GM21619 (cell line): ENCODE results near the gene LRP5.
A peak's percentile ranks its signal among the peaks of the same experiment; 100 is the strongest.

Source experiments
- ATAC-seq: cut with Tn5 transposase; IDR thresholded peaks from one replicate; pipeline ENCODE4 v1.9.1; 2021; ENCODE audit not compliant: unreplicated experiment

LRP5 gene

DNA sequence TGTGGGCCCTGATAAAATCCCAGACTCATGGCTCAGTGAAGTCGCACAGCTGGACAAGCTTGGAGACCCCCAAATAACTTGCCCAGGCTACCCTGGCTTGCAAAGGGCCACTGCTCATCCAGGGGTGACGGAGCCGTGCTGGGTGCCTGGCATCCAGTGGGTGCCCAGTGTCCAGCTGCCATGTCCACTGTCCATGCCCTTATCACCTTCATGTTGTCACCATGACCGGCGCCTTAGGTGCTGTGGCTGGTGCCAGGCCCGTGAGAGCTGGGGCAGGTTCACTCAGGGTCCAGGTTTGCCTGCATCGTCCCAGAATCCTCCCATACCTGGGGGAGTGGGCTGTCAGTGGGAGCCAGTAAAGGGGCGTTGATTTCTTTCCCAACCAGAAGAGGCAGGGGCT is 57.4 kb downstream of the LRP5 start:
- ATAC-seq = no peak

DNA sequence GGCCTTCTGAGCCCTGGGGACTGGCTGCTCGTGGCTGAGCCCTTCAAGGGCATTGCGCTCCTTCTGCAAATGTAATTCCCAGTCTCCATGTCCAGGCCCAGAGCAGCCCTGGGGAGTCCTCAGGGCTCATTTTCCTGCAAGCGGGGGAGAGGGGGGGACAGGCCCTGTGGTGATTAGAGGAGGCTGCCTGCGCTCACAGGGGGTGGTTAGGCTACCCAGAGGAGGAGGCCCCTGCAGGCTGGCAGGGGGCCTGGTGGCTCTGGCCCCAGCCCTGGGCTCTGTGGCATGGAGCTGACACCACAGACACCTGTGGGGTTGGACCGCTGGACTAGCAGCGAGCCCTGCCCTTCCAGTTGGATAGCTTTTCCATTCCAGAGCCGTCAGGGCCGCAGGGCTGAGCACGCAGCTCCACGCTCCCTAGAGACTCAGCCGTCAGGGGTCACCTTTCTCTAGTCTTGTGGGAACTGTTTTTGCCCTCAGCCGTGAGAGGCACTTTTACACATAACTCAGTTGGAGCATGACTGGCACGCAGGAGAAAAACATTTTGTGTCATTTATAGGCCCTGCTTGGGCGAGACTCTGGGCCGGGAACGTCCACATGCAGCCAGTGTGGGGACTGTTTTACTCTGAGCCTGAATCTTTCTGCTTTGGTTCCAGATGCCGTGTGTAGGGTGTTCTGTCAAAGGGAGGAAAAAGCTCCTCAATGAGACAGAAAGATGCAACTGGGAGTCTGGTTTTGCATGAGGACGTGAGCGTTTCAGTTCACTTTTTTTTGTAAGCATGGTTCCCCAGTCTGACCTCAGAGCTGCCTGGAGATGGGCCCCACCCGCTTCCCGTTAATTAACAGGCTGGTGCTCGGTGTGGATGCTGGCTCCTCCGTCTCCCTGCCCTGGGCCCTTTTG is 58.1 kb downstream of the LRP5 start:
- peak; percentile 73 for ATAC-seq

DNA sequence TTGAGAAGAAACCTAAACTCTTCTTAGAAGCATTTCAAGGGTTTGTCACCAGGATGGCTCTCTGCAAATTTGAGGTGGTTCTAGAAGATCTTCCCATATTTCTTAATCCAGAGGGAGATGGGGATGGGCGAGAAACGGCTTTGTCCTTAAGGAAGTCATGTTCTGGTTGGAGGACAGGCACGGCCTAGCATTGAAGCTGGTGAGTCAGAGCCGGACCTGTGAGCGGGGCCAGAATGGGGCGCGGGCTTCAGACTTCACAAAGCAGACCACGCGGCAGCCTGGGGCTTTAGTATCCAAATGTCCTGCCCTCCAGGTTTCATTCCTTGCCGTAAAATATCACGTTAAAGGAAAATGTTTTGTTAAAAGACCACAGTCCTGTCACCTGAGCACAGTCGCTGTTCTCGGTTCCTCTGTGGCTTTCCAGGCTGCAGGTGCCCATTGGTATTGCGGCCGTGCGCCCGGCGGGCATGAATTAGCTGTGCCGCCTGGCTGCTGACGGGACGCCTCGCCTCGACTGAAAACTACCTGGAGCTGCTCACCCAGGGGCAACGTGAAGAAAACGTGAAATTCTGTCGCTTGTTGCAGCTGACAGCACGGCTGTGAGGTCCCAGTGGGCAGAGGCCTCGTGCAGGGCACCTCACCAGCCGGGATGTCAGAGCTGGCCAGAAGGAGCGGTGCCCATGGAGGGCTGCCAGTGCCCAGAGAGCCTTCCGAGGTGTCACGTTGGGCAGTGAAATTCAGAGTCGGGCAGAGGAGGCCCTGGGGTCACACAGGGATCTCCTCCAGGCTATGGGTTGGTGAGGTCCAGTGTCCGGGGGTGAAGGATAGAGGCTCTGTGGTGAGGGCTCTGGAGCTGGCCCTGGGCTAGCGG is 59.0 kb downstream of the LRP5 start:
- no peak for ATAC-seq

DNA sequence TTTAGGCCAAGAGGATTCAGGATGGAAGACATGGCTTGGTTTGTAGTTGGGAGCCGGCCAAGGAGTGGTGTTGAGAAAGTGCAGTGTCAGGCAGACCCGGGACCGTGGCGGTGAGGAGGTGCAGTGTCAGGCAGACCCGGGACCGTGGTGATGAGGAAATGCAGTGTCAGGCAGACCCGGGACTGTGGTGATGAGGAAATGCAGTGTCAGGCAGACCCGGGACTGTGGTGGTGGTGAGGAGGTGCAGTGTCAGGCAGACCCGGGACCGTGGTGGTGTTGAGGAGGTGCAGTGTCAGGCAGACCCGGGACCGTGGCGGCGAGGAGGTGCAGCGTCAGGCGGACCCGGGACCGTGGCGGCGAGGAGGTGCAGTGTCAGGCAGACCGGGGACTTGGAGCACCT is 59.7 kb downstream of the LRP5 start:
- ATAC-seq = no peak

DNA sequence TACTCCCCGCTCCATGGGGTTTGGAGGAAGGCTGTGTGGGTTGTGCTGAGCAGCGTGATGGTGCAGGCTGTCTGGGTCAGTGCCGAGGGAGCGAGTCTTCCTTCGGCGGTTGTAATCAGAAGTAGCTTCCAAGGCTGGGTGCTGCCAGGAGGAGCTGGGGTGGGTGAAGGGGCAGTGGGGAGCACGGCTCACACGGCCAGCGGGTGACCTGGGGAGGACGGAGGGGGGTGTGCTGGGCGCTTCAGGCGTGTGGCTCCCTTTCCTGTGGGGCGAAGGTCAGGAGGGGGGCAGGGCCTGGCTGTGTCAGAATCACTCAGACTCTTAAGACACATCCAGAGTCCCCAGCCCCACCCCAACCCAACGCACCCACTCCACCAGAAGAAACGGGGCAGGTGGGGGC is 60.2 kb downstream of the LRP5 start:
- ATAC-seq = no peak

DNA sequence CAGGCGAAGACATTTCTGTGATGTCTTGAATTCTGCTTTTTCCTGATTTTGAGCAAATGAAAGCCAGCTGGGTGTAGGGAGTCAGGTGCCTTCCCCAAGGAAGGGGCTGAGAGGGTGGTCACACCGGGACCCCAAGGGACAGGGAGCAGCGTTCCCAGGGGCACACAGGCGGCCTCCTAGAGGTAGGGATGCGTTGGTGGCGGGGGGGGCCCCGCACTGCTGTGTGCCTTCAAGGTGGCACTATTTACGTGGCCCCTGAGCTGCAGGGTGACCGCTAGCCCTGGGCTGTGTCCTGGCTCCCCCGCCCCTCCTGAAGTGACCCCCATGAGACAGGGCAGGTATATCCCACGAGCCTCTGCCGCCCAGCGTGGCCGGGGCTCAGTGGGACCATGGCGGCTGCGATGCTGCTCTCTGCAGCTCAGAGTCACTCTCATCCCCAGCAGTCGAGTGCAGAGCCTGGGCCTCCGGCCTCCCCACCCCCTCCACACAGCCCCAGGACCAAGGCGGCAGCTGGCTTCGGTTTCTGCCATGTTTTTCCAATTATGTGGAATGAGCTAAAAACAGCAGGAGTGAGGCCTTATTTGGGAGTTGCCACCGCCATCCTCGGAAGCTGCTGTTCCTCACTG is 60.9 kb downstream of the LRP5 start:
- ATAC-seq = no peak

DNA sequence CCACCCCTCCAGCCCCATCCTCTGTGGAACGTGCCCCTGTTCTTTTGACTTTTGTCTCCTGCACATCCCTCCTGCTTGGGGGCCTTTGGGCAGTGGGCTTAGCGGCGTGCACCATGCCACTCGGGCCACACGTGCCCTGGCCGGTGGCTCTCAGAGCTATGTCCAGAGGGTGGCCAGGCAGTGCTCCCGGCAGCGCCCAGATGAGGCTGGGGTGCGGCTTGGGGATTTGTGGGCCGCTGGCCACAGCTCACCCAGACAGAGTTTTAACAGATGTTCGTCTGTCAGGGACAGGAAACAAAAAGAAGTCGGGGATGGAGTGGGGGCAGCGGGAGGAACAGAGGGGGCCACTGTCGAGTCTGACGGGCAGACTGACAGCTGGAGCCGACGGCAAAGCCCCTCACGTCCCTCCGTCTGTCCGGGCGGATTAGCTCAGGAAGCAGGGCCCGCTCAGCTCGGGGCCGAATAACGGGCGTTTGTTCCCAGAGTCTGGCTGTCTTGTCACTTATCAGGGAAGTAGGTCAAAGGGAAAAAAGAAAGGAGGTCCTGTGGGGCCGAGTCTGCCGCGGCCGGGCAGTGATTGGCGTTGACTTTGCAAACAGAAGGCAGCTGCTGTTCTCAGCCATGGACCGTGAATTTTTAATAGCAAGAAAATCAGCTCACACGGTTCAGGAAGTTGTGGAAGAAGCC is 61.6 kb downstream of the LRP5 start:
- no peak for ATAC-seq

DNA sequence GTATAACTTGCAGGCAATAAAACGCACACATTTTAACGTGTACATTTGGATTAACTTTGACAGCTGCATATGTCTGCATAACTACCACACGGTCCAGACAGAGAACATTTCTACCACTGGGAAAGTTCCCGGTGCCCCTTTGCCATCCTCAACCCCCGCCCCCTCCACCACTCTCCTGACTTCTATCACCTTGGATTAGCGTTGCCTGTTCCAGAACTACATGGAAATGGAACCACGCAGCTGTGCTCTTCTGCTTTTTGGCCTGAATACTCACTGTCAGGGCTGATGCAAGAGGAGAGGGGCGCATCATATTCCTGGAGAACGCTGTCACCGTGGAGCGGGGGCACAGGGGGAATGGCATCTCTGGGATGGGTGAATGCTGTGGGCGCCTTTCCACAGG is 62.1 kb downstream of the LRP5 start:
- ATAC-seq = no peak

DNA sequence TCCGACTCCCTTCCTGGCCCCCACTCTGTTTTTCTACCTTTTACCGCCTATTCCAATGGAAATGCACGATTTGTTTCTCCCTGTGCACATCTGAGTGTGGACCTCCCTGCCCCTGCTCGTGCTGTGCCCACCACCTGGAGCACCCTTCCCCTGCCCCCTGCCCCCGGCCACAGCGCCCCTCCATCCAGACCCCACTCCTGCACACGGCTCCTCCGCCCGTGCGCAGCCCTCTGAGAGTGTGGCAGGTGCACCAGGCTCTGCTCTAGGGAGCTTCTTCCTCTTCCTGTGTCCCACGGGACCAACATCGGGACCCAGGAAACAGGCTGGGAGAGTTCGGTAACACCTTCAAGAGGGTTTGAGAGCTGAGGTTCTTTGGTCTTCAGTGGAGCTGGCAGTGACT is 62.9 kb downstream of the LRP5 start:
- ATAC-seq = no peak

DNA sequence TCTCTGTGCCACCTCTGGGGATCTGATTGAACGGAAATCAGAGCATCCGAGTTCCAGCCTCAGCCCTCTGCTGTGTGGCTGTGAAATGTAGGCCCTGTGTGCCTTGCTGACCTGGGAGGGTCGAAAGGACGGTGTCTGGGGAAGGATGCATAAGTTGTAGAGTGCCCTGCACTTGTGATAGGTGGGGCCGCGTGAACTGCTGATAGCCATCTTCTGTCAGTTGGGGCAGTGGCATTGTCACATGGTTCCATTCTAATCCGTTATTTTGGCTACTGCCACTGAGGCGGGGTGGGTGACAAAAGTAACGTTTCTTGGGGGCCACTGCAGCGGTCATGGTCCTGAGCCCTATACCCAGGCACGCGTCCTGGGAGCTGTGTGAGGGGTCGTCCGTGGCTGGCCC is 63.4 kb downstream of the LRP5 start:
- ATAC-seq = no peak

DNA sequence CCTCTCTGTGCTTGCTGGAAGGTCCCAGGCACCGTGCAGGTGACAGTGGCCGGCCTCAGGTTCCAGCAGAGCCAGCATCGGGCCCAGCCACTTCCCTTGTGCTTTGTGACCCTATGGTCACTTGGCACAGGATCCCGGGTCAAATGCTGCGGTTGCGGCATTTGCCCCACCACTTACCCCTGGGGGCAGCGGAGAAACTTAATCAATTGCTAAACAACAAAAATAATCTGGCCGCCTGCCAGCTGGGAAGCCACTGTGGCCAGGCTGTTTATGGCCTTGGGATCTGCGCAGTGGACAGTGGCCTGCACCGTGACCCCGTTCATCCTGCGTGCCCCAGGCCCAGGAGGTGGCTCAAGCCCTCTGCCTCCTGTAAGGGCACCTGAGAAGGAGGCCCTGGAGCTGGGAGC is 65.0 kb downstream of the LRP5 start:
- ATAC-seq = no peak

DNA sequence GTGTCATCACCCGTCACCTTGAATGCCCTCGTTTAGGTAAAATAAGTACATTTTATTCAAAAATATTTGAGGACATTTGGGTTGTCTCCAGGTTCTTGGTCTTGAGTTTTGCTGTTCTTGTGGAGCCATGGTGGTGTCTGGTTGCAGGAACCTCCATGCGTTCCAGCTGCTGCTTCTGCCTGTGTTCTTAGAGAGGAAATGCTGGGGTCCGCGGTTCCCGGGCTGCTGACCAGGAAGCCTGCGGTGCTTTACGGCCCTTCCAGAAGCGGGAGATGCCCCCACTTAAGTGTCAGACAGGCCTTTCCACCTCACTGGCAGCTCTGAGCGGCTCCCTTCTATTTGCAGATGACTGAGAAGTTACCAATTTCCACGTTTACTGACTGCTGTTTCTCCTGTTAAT is 66.8 kb downstream of the LRP5 start:
- no peak for ATAC-seq

DNA sequence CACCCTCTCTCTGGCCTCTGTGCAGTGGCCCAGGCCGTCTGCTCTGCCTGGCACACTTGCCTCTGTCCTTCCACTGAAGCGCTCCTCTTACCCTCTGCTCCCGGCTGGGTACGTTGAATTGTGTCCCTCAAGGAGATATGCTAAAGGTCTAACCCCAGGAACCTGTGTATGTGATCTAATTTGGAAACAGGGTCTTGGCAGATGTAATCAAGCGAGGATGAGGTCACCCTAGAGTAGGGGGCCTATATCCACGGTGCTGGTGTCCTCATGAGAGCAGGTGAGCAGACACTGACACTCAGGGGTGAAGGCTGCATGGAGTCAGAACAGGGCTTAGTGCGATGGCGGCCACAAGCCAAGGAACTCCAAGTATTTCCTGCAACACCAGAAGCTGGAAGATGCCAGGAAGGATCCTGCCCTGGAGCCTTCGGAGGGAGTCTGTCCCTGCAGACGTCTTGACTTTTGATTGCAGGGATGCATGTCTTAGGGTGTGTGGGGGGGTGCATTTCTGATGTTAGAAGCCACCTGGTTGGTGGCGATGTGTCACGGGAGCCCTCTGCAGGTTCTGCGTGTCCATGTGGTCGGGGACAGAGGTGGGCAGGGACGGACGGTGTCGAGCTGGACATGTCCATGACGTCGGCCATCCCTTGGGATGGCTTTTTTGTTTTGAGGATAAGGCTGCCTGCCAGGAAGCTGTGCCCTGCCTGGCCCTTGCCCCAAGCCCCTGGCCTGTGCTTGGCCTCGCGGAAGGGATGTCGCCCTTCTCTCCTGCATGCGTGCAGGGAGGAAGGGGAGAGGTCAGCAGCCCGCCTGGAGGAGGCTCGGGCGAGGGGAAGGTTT is 68.6 kb downstream of the LRP5 start:
- ATAC-seq = no peak

DNA sequence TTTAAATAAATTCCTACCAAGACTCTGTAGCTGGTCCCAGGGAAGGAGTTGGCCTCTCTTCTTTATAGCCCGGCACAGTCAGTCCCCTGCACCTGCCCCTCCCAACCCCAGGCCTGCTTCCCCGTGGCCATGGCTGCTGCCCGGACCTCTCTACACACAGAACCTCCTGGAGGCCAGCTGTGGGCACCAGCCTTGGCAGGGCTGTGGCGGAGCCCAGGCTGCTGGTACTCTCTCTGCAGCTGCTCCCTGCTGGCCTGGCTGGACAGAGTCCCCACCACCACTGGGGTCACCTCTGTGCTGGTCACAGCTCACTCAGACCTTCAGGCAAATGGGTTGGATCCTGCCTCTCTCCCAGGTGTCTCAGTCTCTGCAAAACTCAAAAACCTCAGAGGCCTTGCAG is 69.3 kb downstream of the LRP5 start:
- ATAC-seq = no peak

DNA sequence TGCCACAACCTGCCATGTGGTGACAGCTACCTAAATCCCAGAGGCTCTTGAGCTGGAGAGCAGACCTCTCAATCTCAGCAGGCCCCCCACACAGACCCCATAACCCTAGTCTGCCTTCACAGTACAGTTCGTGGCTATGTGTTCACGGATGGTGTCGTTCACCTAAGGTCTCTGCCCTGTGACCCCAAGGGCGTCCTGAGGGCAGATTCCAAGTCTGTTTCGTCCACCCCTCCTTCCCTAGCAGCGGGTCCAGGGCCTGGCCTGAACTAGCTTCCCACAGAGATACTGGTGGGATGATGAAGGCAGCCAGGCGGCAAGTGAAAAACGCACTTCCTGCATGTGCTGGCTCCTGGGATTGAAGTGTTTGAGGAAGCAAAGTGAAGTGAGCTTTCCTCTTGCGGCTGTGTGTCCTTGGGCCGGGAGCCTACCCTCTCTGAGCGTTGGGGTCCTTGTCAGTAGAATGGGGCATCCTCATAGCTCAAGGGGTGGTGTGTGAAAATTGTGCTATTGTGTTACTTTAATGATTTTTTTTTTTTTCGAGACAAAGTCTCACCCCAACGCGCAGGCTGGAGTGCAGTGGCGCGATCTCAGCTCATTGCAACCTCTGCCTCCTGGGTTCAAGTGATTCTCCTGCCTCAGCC is 70.1 kb downstream of the LRP5 start:
- no peak for ATAC-seq

DNA sequence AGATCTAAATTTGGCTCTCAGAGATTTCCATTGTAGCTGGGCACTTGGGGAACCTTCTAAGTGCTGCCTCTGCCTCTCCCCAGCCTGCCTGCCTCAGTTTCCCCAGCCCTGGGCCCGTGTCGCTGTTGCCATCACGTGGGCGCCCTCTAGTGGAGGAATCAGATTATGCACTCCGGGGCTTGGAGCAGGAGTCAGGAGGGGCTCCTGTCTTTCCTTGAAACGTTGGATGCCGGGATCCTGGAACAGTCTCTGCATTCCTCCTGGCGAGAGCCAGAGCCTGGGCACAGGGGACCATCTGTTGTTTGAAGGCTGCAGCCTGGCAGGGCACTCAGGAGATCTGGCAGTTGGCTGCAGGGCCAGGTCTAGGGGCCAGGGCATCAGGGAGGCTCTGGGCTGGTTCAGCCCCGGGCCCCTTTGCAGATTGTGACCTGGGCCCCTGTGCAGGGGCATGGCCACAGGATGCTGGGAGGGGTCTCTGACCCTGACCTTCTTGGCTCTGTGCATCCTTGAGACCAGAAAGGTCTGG is 71.6 kb downstream of the LRP5 start:
- no peak for ATAC-seq

DNA sequence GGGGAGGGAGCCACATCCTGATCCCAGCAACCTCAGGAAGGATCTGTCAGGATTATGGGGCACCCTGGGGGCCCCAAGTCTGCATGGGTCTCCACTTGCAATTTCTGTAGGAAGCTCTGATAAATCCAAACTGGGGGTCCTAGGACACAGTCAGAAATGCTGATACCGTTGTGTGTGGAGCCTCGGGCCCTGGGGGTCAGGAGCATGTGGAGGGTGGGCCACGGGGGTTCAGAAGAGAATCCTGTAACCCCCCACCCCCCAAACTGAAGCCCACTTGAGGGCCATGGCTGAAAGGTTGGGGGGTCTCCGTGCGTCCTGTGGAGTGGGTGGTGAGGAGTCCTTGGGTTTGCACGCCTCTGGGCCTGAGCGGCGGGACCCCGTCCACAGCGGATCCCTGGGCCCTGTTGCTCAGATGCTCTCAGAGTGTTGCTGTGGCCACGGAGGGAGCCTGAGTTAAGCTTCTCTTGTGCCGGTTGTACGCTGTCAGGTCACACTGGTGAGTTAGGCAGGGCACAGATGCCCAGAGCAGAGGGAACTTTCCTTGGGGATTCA is 72.2 kb downstream of the LRP5 start:
- ATAC-seq = no peak

DNA sequence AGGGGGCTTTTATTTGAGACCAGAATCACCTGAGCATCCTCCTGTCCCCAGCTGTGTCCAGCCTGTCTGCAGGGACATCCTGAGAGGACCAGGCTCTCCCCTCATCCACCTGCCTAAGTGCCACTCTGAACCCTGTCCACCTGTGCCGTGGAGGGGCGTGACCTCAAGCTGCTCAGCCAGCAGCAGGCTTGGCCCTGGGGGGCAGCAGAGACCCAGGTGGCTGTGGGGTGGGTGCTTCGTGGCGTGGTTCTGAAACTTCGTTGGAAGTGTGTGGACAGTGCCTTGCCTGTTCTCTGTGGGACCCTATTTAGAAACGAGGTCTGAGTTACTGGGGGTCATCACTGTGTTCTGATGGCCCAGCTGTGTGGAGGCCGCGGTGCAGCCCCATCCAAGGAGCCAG is 72.7 kb downstream of the LRP5 start:
- ATAC-seq = no peak

DNA sequence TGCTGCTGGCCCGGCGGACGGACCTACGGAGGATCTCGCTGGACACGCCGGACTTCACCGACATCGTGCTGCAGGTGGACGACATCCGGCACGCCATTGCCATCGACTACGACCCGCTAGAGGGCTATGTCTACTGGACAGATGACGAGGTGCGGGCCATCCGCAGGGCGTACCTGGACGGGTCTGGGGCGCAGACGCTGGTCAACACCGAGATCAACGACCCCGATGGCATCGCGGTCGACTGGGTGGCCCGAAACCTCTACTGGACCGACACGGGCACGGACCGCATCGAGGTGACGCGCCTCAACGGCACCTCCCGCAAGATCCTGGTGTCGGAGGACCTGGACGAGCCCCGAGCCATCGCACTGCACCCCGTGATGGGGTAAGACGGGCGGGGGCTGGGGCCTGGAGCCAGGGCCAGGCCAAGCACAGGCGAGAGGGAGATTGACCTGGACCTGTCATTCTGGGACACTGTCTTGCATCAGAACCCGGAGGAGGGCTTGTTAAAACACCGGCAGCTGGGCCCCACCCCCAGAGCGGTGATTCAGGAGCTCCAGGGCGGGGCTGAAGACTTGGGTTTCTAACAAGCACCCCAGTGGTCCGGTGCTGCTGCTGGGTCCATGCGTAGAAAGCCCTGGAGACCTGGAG is 74.1 kb downstream of the LRP5 start:
- no peak for ATAC-seq
